ENCODE data around the gene AP3B2. TPM values are rescaled to one million over a fixed set of nuclear protein-coding genes. Genes with fewer than 3 reads are reported as not detected.

The AP3B2 gene
- total and polyA plus RNA-seq, 7 donors: 0.13 to 2.0 (median 0.27) TPM; not detected in 1

DNA sequence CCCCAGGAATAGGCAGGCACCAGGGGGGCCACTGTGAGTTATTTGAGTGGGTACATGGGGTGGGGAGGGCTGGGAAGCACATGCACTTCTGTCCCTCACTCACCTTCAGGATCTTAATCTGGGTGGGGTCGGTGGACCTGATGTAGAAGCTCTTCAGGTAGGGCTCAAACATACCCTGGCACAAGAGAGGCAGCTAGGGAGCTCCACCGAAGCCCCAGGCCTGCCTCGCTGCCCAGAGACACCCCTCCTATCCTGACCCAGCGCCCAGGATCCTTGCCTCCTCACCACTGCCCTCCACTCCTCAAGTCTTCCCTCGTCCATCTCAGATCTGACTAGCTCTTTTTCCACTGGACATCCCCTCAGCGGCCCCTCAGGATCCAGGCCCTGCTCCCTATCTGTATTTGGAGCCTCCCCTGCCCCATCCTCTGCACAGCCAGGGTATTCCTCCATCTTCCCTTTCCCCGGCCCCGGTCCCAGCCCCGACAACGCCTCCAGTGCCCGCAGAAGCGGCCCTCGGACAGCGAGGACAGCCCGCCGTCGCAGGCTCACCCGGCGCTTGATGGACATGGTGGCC, 30.0 kb downstream of the AP3B2 start:
- Histone ChIP-seq H3K4me3 (peak overlapping the region; percentile 46), H3K27ac (no peak overlapping the region), H3K36me3 (ENCODE audit: insufficient read depth in 1 of 2, low read depth in 1 of 2) (no peaks in the 10 kb centered on the region), H3K9me3 (no peaks in the 10 kb centered on the region), H3K27me3 (ENCODE audit: insufficient read depth in 3 of 3, low read length in 2 of 3) (peaks cover 0 to 48% (median 12%) of the 10 kb centered on the region in 3 donors), H3K4me1 (peaks cover 6% of the 10 kb centered on the region)
- WGBS, 3 donors: 21 to 23% (median 23%) methylated on average over 19 of the region's 19 CpGs
- DNase-seq (no peak), ATAC-seq (no peak)
- TF ChIP-seq, protein P1, sequence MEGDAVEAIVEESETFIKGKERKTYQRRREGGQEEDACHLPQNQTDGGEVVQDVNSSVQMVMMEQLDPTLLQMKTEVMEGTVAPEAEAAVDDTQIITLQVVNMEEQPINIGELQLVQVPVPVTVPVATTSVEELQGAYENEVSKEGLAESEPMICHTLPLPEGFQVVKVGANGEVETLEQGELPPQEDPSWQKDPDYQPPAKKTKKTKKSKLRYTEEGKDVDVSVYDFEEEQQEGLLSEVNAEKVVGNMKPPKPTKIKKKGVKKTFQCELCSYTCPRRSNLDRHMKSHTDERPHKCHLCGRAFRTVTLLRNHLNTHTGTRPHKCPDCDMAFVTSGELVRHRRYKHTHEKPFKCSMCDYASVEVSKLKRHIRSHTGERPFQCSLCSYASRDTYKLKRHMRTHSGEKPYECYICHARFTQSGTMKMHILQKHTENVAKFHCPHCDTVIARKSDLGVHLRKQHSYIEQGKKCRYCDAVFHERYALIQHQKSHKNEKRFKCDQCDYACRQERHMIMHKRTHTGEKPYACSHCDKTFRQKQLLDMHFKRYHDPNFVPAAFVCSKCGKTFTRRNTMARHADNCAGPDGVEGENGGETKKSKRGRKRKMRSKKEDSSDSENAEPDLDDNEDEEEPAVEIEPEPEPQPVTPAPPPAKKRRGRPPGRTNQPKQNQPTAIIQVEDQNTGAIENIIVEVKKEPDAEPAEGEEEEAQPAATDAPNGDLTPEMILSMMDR (IDR thresholded peaks at IDR 0.05): no peak
- intact Hi-C loops (cut with DNase I): no loop called here

DNA sequence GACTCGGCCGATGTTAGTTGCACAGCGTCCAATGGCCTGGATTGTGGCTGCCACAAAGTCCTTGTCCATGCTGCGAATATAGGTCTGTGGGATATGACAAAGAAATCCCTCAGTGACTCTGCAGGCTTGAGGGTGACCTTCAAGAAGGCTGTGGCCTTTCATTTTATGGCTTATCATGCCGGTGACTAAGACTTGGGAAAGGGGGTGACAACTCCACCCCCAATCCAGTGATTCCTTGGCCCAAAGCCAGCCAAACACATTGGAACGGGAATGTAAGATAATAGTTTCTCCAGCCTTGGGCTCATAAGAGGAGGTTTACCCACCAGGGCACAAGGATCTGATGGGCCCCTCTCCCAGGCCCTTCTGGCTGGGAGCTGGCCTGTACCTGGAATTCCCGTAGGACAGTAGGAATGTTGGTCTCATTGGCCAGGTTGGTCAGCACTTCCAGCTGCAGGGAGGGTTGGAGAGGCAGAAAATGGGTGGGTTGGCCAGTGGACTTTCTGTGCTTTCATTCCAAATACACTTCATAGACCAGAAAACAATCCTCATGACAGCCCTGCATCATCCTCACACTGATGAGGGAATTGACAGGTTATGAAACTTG, 31.9 kb downstream of the AP3B2 start:
- Histone ChIP-seq H3K9me3 (no peaks in the 10 kb centered on the region), H3K27me3 (ENCODE audit: insufficient read depth in 3 of 3, low read length in 2 of 3) (peaks cover 0 to 41% (median 12%) of the 10 kb centered on the region in 3 donors)
- intact Hi-C loops (cut with DNase I): no loop called here

DNA sequence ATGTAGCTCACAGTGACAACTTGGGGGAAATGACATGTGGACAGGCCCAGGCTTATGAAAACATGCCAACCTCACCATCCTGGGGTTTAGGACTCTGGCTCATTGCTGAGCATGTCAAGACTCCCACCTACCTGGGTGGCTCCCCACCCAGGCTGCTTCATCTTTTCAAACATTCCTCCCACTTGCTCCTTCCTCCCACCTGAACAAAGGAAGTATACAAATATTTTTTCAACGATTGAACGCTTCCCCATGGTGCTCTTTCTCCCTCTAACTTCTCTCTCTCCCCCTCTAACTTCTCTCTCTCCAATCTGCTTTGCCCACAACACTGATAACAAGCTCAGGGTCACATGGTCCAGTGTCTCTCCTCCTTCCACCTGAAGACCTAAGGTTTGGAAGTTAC, 34.8 kb downstream of the AP3B2 start:
- Histone ChIP-seq H3K36me3 (ENCODE audit: insufficient read depth in 1 of 2, low read depth in 1 of 2) (no peaks in the 10 kb centered on the region), H3K27me3 (ENCODE audit: insufficient read depth in 3 of 3, low read length in 2 of 3) (peaks cover 0 to 15% (median 4%) of the 10 kb centered on the region in 3 donors), H3K4me3 (no peak overlapping the region), H3K27ac (no peak overlapping the region), H3K9me3 (no peaks in the 10 kb centered on the region), H3K4me1 (no peaks in the 10 kb centered on the region)
- intact Hi-C loops (cut with DNase I): no loop called here
- 71 to 82% (median 73%) methylated on average over 2 of the region's 2 CpGs for whole genome bisulfite sequencing, 3 donors
- DNase-seq: no peak
- ATAC-seq: no peak
- TF ChIP-seq, protein P1 (IDR thresholded peaks at IDR 0.05): no peak

More for the DNA sequence above, 31.9 kb downstream of the AP3B2 start:
- Histone ChIP-seq H3K4me3 (no peak overlapping the region), H3K27ac (no peak overlapping the region), H3K36me3 (ENCODE audit: insufficient read depth in 1 of 2, low read depth in 1 of 2) (no peaks in the 10 kb centered on the region), H3K4me1 (peaks cover 6% of the 10 kb centered on the region)
- no peak for ATAC-seq
- 74 to 82% (median 74%) methylated on average over 7 of the region's 7 CpGs for WGBS, 3 donors
- TF ChIP-seq, protein P1 (IDR thresholded peaks at IDR 0.05): no peak
- DNase-seq: no peak

DNA sequence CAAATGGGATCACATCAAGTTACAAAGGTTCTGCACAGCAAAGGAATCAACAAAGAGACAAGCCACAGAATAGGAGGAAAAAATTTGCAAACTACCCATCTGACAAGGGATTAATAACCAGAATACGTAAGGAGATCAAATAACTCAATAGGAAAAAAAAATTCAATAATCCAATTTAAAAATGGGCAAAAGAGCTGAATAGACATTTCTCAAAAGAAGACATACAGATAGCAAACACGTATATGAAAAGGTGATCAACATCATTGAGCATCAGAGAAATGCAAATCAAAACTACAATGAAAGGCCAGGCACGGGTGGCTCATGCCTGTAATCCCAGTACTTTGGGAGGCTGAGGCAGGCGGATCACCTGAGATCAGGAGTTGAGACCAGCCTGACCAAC, 39.0 kb downstream of the AP3B2 start:
- Histone ChIP-seq H3K4me3 (no peak overlapping the region), H3K36me3 (ENCODE audit: insufficient read depth in 1 of 2, low read depth in 1 of 2) (no peaks in the 10 kb centered on the region), H3K4me1 (no peaks in the 10 kb centered on the region), H3K27me3 (ENCODE audit: insufficient read depth in 3 of 3, low read length in 2 of 3) (no peaks in the 10 kb centered on the region), H3K27ac (no peak overlapping the region), H3K9me3 (no peaks in the 10 kb centered on the region)
- ATAC-seq (no peak), DNase-seq (no peak)
- TF ChIP-seq, protein P1 (IDR thresholded peaks at IDR 0.05): no peak
- intact Hi-C loops (cut with DNase I): no loop called here
- WGBS, 3 donors: 79 to 84% (median 82%) methylated on average over 4 of the region's 4 CpGs

Data from psoas muscle (tissue), 8 donors.